Vagina (tissue), 2 donors: Measurements from ENCODE around the gene CTCFL. TPM values are rescaled to one million over a fixed set of nuclear protein-coding genes. Genes with fewer than 3 reads are reported as not detected.

ENCODE experiments used
- DNase-seq, 2 donors: peaks; one replicate each; pipeline ENCODE4 v3.0.0-alpha.2; 2017; ENCODE audit errors: extremely low spot score in 2 of 2
- H3K27ac ChIP-seq: fragments of 200-600 bp; sonication (generic); one replicate; pipeline ENCODE4 v1.5.1; 2019
- H3K27me3 ChIP-seq: fragments of 200-600 bp; sonication (generic); one replicate; pipeline ENCODE4 v1.5.1; 2019
- H3K36me3 ChIP-seq, 2 donors: fragments of 200-600 bp; sonication (generic); one replicate each; pipeline ENCODE4 v1.5.1; 2017 to 2019
- H3K4me1 ChIP-seq: fragments of 200-600 bp; sonication (generic); one replicate; pipeline ENCODE4 v1.5.1; 2019
- H3K4me3 ChIP-seq, 2 donors: fragments of 200-600 bp; sonication (generic); 1 replicate in 1 of 2; 2 replicates in 1 of 2; pipeline ENCODE4 v1.5.1; 2016 to 2019
- H3K9me3 ChIP-seq: fragments of 200-600 bp; sonication (generic); one replicate; pipeline ENCODE4 v1.5.1; 2019
- CTCF ChIP-seq, 3 experiments: fragments of 450-650 bp in 2 of 3; fragments of 200-600 bp in 1 of 3; sonication (generic) in 1 of 3; IDR thresholded peaks; one replicate each; pipeline ENCODE4 v1.5.1; 2017 to 2019; ENCODE audit warnings: antibody characterized with exemption in 3 of 3, mild to moderate bottlenecking in 2 of 3, moderate library complexity in 2 of 3
- POLR2A ChIP-seq, 2 donors: fragments of 450-650 bp; IDR thresholded peaks; one replicate each; pipeline ENCODE4 v1.6.1; 2017; ENCODE audit warnings: antibody characterized with exemption in 2 of 2, mild to moderate bottlenecking in 2 of 2, moderate library complexity in 2 of 2
- POLR2AphosphoS5 ChIP-seq, 2 donors: sonication (generic); formaldehyde crosslinking; IDR thresholded peaks; one replicate each; pipeline ENCODE4 v1.9.0; 2017; ENCODE audit warnings: antibody characterized with exemption in 2 of 2, mild to moderate bottlenecking in 2 of 2, low read depth in 1 of 2; ENCODE audit not compliant: insufficient read depth in 1 of 2
- intact Hi-C: fragments of 100-400 bp; cut with DNase I; formaldehyde crosslinking; loops from one replicate; pipeline ENCODE4 v1.15.1; 2023
- total RNA-seq: library from RNA; depleted of rRNA; stranded (reverse); fragments of >200 nt; gene quantifications from one replicate; pipeline ENCODE4 v1.2.3, GENCODE V29; 2016

CTCFL gene
- total RNA-seq, 1 donor from 2014 or later = not detected

GRCh38 chr20:57480444-57481160 lies 44.3 kb downstream of the CTCFL start:
- H3K4me3 ChIP-seq = no peak overlapping the region
- H3K4me1 ChIP-seq = no peaks in the 10 kb centered on the region
- H3K27ac ChIP-seq = peak overlapping the region; percentile 36

GRCh38 chr20:57479196-57479595 lies 45.7 kb downstream of the CTCFL start:
- Histone ChIP-seq H3K4me1 (no peaks in the 10 kb centered on the region), H3K36me3 (no peaks in the 10 kb centered on the region), H3K27ac (no peak overlapping the region), H3K9me3 (no peaks in the 10 kb centered on the region), H3K27me3 (no peaks in the 10 kb centered on the region), H3K4me3 (no peak overlapping the region)
- intact Hi-C loops = no loop called here
- no peak for DNase-seq
- TF ChIP-seq POLR2AphosphoS5 (IDR thresholded peaks at IDR 0.05; ENCODE audit: insufficient read depth in 1 of 2, low read depth in 1 of 2) = no peak
- TF ChIP-seq CTCF (IDR thresholded peaks at IDR 0.05) = no peak
- no peak for TF ChIP-seq POLR2A (IDR thresholded peaks at IDR 0.05)

More at GRCh38 chr20:57480444-57481160, 44.3 kb downstream of the CTCFL start:
- Histone ChIP-seq H3K27me3 (no peaks in the 10 kb centered on the region), H3K36me3 (no peaks in the 10 kb centered on the region), H3K9me3 (no peaks in the 10 kb centered on the region)
- no peak for DNase-seq
- TF ChIP-seq CTCF (IDR thresholded peaks at IDR 0.05) (no peak), POLR2A (IDR thresholded peaks at IDR 0.05) (no peak), POLR2AphosphoS5 (IDR thresholded peaks at IDR 0.05; ENCODE audit: insufficient read depth in 1 of 2, low read depth in 1 of 2) (no peak)
- intact Hi-C loops = loop anchor here (5.0 kb wide), 1 partner anchor 93 kb away; no protein-coding TSS in a partner anchor

GRCh38 chr20:57478176-57478575 lies 46.8 kb downstream of the CTCFL start:
- intact Hi-C loops = no loop called here
- H3K9me3 ChIP-seq = no peaks in the 10 kb centered on the region
- no peaks in the 10 kb centered on the region for H3K4me1 ChIP-seq

GRCh38 chr20:57476641-57477461 lies 48.1 kb downstream of the CTCFL start:
- no peaks in the 10 kb centered on the region for H3K9me3 ChIP-seq
- H3K27me3 ChIP-seq = no peaks in the 10 kb centered on the region
- intact Hi-C loops = no loop called here
- no peak for DNase-seq
- H3K4me3 ChIP-seq = no peak overlapping the region
- H3K27ac ChIP-seq = no peak overlapping the region
- H3K36me3 ChIP-seq = no peaks in the 10 kb centered on the region
- no peaks in the 10 kb centered on the region for H3K4me1 ChIP-seq
- no peak for TF ChIP-seq POLR2AphosphoS5 (IDR thresholded peaks at IDR 0.05; ENCODE audit: insufficient read depth in 1 of 2, low read depth in 1 of 2)
- no peak for TF ChIP-seq POLR2A (IDR thresholded peaks at IDR 0.05)
- no peak for TF ChIP-seq CTCF (IDR thresholded peaks at IDR 0.05)

More at GRCh38 chr20:57478176-57478575, 46.8 kb downstream of the CTCFL start:
- TF ChIP-seq POLR2AphosphoS5 (IDR thresholded peaks at IDR 0.05; ENCODE audit: insufficient read depth in 1 of 2, low read depth in 1 of 2) (no peak), POLR2A (IDR thresholded peaks at IDR 0.05) (no peak), CTCF (IDR thresholded peaks at IDR 0.05) (no peak)
- Histone ChIP-seq H3K36me3 (no peaks in the 10 kb centered on the region), H3K4me3 (no peak overlapping the region), H3K27ac (no peak overlapping the region), H3K27me3 (no peaks in the 10 kb centered on the region)
- no peak for DNase-seq
